H1 (cell line): ENCODE data around the gene LRP11. TPM values are rescaled to one million over a fixed set of nuclear protein-coding genes. Genes with fewer than 3 reads are reported as not detected.

ENCODE experiments used
- CTCF ChIA-PET: fragments of 300-600 bp; sonication (Branson Sonifier 250); formaldehyde crosslinking; loops from one replicate; lab custom pipeline; 2021; ENCODE audit not compliant: partially characterized antibody; lab: Charles Lee
- POLR2A ChIA-PET: fragments of 300-600 bp; sonication (Branson Sonifier 250); formaldehyde crosslinking; loops from one replicate; lab custom pipeline; 2021; ENCODE audit warnings: inconsistent platforms; ENCODE audit not compliant: partially characterized antibody; lab: Charles Lee
- DNase-seq, 2 experiments: peaks; one replicate each; pipeline versions ENCODE4 v3.0.0 to v3.0.0-alpha.2; 2010 to 2022; ENCODE audit warnings: low spot score in 2 of 2, low read depth in 1 of 2, mixed read lengths in 1 of 2
- FAIRE-seq: peaks from 2 replicates; lab custom pipeline; 2011; peaks lifted over from hg19 to GRCh38; lab: Jason Lieb, UNC
- H2AFZ ChIP-seq: 2 replicates; pipeline ENCODE4 v1.8.1; 2012; ENCODE audit warnings: low read length, inconsistent platforms
- H2AK5ac ChIP-seq: 2 replicates; pipeline ENCODE4 v1.6.1; 2013; ENCODE audit warnings: low read depth, low read length
- H2BK120ac ChIP-seq: replicated peaks from 2 replicates; pipeline ENCODE3; 2013; ENCODE audit warnings: low read depth, low read length, inconsistent platforms
- H2BK12ac ChIP-seq: 2 replicates; pipeline ENCODE4 v1.6.1; 2013; ENCODE audit warnings: low read depth, low read length
- H2BK15ac ChIP-seq: 2 replicates; pipeline ENCODE4 v1.6.1; 2013; ENCODE audit warnings: low read length
- H2BK20ac ChIP-seq: 2 replicates; pipeline ENCODE4 v1.6.1; 2013; ENCODE audit warnings: low read length
- H2BK5ac ChIP-seq: 2 replicates; pipeline ENCODE4 v1.6.1; 2013; ENCODE audit warnings: low read depth, low read length
- H3K14ac ChIP-seq: 2 replicates; pipeline ENCODE4 v1.6.1; 2013; ENCODE audit warnings: inconsistent platforms; ENCODE audit not compliant: insufficient read length
- H3K18ac ChIP-seq: 2 replicates; pipeline ENCODE4 v1.6.1; 2013; ENCODE audit warnings: low read length; ENCODE audit errors: extremely low read depth
- H3K23ac ChIP-seq: 2 replicates; pipeline ENCODE4 v1.6.1; 2013; ENCODE audit warnings: inconsistent platforms; ENCODE audit not compliant: insufficient read length
- H3K23me2 ChIP-seq: 2 replicates; pipeline ENCODE4 v1.6.1; 2013; ENCODE audit warnings: low read depth, low read length
- H3K27ac ChIP-seq: 2 replicates; pipeline ENCODE4 v1.6.1; 2011; ENCODE audit warnings: low read depth, low read length, inconsistent platforms
- H3K27me3 ChIP-seq, 4 experiments: replicated peaks in 1 of 4; 1 replicate in 1 of 4; 2 replicates in 3 of 4; pipeline versions ENCODE4 v1.6.1 to v1.8.1; 2011 to 2013; ENCODE audit warnings: low read length in 3 of 4, mild to moderate bottlenecking in 3 of 4, inconsistent platforms in 2 of 4, mixed read lengths in 2 of 4, moderate library complexity in 1 of 4; ENCODE audit not compliant: control insufficient read depth in 3 of 4, insufficient read depth in 3 of 4; ENCODE audit errors: extremely low read depth in 1 of 4
- H3K36me3 ChIP-seq, 4 experiments: 2 replicates each; pipeline versions ENCODE4 v1.6.1 to v1.8.1; 2011 to 2013; ENCODE audit warnings: mild to moderate bottlenecking in 4 of 4, low read length in 3 of 4, moderate library complexity in 2 of 4, control low read depth in 1 of 4, inconsistent platforms in 1 of 4; ENCODE audit not compliant: insufficient read depth in 4 of 4, control insufficient read depth in 2 of 4
- H3K4ac ChIP-seq: replicated peaks from 2 replicates; pipeline ENCODE3; 2013; ENCODE audit warnings: low read length, low read depth, mixed read lengths, inconsistent platforms; ENCODE audit not compliant: insufficient read length
- H3K4me1 ChIP-seq, 4 experiments: replicated peaks in 1 of 4; 1 replicate in 1 of 4; 2 replicates in 3 of 4; pipeline versions ENCODE4 v1.6.1 to v1.8.1; 2011 to 2013; ENCODE audit warnings: low read length in 3 of 4, inconsistent platforms in 2 of 4, mixed read lengths in 1 of 4; ENCODE audit not compliant: insufficient read depth in 4 of 4, control insufficient read depth in 3 of 4
- H3K4me2 ChIP-seq, 2 experiments: 2 replicates each; pipeline versions ENCODE4 v1.6.1 to v1.8.1; 2011 to 2013; ENCODE audit warnings: low read depth in 2 of 2, low read length in 2 of 2, control low read depth in 1 of 2, inconsistent platforms in 1 of 2, mild to moderate bottlenecking in 1 of 2; ENCODE audit not compliant: insufficient read depth in 1 of 2
- H3K4me3 ChIP-seq, 4 experiments: fragments of 200-600, 300-600 bp in 1 of 4; sonication (generic), shearing (Covaris generic), sonication (Bioruptor Twin) in 1 of 4; 2 replicates each; pipeline versions ENCODE4 v1.5.1 to v1.8.1; 2011 to 2016; ENCODE audit warnings: low read length in 4 of 4, low read depth in 3 of 4, control low read depth in 2 of 4, inconsistent platforms in 2 of 4, mild to moderate bottlenecking in 2 of 4, mixed read lengths in 1 of 4, moderate library complexity in 1 of 4; ENCODE audit not compliant: insufficient read depth in 2 of 4; ENCODE audit errors: extremely low read depth in 1 of 4
- H3K56ac ChIP-seq: replicated peaks from 2 replicates; pipeline ENCODE3; 2013; ENCODE audit warnings: low read depth, mild to moderate bottlenecking, mixed read lengths, low read length, inconsistent platforms; ENCODE audit not compliant: insufficient read length
- H3K79me1 ChIP-seq: 2 replicates; pipeline ENCODE4 v1.6.1; 2013; ENCODE audit warnings: low read depth, low read length, control low read depth
- H3K79me2 ChIP-seq, 2 experiments: 2 replicates each; pipeline versions ENCODE4 v1.6.1 to v1.8.1; 2012 to 2013; ENCODE audit warnings: low read length in 2 of 2, mild to moderate bottlenecking in 2 of 2, inconsistent platforms in 1 of 2; ENCODE audit not compliant: insufficient read depth in 2 of 2, control insufficient read depth in 1 of 2
- H3K9ac ChIP-seq, 4 experiments: replicated peaks in 1 of 4; 1 replicate in 1 of 4; 2 replicates in 3 of 4; pipeline versions ENCODE4 v1.6.1 to v1.8.1; 2011 to 2013; ENCODE audit warnings: low read depth in 3 of 4, low read length in 3 of 4, control low read depth in 2 of 4, mild to moderate bottlenecking in 2 of 4, moderate library complexity in 2 of 4, inconsistent platforms in 1 of 4; ENCODE audit errors: extremely low read depth in 1 of 4
- H3K9me3 ChIP-seq, 2 experiments: 2 replicates each; pipeline versions ENCODE4 v1.6.1 to v1.8.1; 2012 to 2013; ENCODE audit warnings: mild to moderate bottlenecking in 2 of 2, moderate library complexity in 2 of 2, control low read depth in 1 of 2, inconsistent platforms in 1 of 2, low read depth in 1 of 2, low read length in 1 of 2, mixed read lengths in 1 of 2; ENCODE audit not compliant: insufficient read depth in 2 of 2
- H4K20me1 ChIP-seq, 2 experiments: replicated peaks in 1 of 2; 2 replicates each; pipeline versions ENCODE3 to v1.8.1; 2011 to 2013; ENCODE audit warnings: inconsistent platforms in 2 of 2, low read length in 2 of 2, mild to moderate bottlenecking in 1 of 2; ENCODE audit not compliant: insufficient read depth in 2 of 2, control insufficient read depth in 1 of 2
- H4K5ac ChIP-seq: 2 replicates; pipeline ENCODE4 v1.6.1; 2013; ENCODE audit warnings: low read length, low read depth, mixed read lengths, inconsistent platforms; ENCODE audit not compliant: insufficient read length
- H4K8ac ChIP-seq: 2 replicates; pipeline ENCODE4 v1.8.0; 2013; ENCODE audit warnings: mild to moderate bottlenecking, moderate library complexity, low read length, inconsistent platforms; ENCODE audit not compliant: insufficient read depth; ENCODE audit errors: extremely low read depth
- H4K91ac ChIP-seq: replicated peaks from 2 replicates; pipeline ENCODE3; 2013; ENCODE audit warnings: low read length, mixed read lengths, inconsistent platforms; ENCODE audit not compliant: insufficient read length
- CBX5 ChIP-seq: fragments of 300-800, 300-1000 bp; sonication (generic); IDR thresholded peaks from 2 replicates; pipeline ENCODE4 v1.7.1; 2016; ENCODE audit warnings: antibody characterized with exemption, low read length, low read depth
- CEBPB ChIP-seq: IDR thresholded peaks from 2 replicates; pipeline ENCODE4 v1.6.1; 2012; ENCODE audit warnings: low read depth, low read length
- JUN ChIP-seq: IDR thresholded peaks from 2 replicates; pipeline ENCODE4 v1.6.1; 2011; ENCODE audit warnings: low read depth, mild to moderate bottlenecking, improper control_type of control experiment, low read length
- PHF8 ChIP-seq: fragments of 200-600 bp; sonication (generic); conservative IDR thresholded peaks from 2 replicates; pipeline ENCODE4 v1.7.1; 2012; ENCODE audit warnings: low read depth, mild to moderate bottlenecking, inconsistent platforms, low read length, moderate library complexity
- RAD21 ChIP-seq, 2 experiments: IDR thresholded peaks in 1 of 2; conservative IDR thresholded peaks in 1 of 2; 2 replicates each; pipeline ENCODE4 v1.6.1; 2011; ENCODE audit warnings: low read depth in 2 of 2, low read length in 2 of 2, improper control_type of control experiment in 1 of 2, inconsistent platforms in 1 of 2, mild to moderate bottlenecking in 1 of 2, moderate library complexity in 1 of 2
- SUZ12 ChIP-seq: fragments of 200-600 bp; sonication (generic); IDR thresholded peaks from 2 replicates; pipeline ENCODE4 v1.6.1; 2012; ENCODE audit warnings: mild to moderate bottlenecking, inconsistent platforms, low read length, moderate library complexity, mixed read lengths
- TAF1 ChIP-seq: IDR thresholded peaks from 2 replicates; pipeline ENCODE4 v1.6.1; 2011; ENCODE audit warnings: mild to moderate bottlenecking, low read depth, low read length
- WGBS, 2 experiments: shearing (Covaris generic) in 1 of 2; methylation state at CpG; one replicate each; pipeline versions ENCODE4 v1.1.6 to v1.1.7; 2013 to 2015; ENCODE audit warnings: low lambda C conversion rate in 2 of 2, mixed read lengths in 2 of 2, inconsistent platforms in 1 of 2, low coverage in 1 of 2, missing lambda C conversion rate in 1 of 2; ENCODE audit not compliant: insufficient replicate concordance in 2 of 2, insufficient coverage in 1 of 2, insufficient read length in 1 of 2; ENCODE audit errors: extremely low coverage in 1 of 2, missing lambda C conversion rate in 1 of 2; 5-methylcytosine and 5-hydroxymethylcytosine counted together
- polyA plus RNA-seq, 7 experiments: library from polyadenylated mRNA; depleted of rRNA in 3 of 7; stranded (reverse) in 5 of 7; unstranded in 2 of 7; fragments of >200 nt in 5 of 7; fragments of 200-250 nt in 2 of 7; gene quantifications; 1 replicate in 5 of 7; 2 replicates in 1 of 7; 4 replicates in 1 of 7; pipeline versions ENCODE4 v1.2.1 to v1.2.3, GENCODE V29; 2011 to 2013; ENCODE audit warnings: missing spikeins in 2 of 7, mixed read lengths in 2 of 7
- total RNA-seq: library from RNA; stranded (reverse); fragmentation: NEBNext Ultra II Directional; extraction: Animal tissue kit (Norgen Biotek cat#: 25700); gene quantifications from 2 replicates; pipeline ENCODE4 v1.2.1, GENCODE V29; 2021

Gene LRP11
- total and polyA plus RNA-seq, 2 of the 8 experiments (the other 6 are each of a cell fraction or from before 2014, with no cell fraction given): 11.0 to 20.0 TPM

DNA sequence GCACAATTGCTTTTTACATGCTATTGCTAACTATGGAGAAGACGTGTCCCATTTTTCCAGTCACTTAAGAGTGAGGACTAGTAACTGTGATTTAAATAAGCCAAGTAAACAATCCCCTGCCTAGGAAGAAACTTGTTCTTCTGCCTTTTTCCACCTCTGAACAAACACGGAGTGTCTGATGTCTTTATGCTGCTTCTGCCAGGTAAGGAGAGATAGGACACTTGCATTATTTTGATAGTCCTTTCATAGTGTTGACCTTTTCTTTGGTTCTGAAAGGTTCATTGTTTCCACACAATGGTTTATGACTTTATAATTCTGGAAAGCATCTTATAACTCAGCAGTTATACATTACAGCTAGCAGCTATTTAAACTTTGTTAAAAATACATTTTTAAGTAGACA is 8.4 kb downstream of the LRP11 start:
- H3K27me3 ChIP-seq: no peaks in the 10 kb centered on the region
- H4K20me1 ChIP-seq: peaks cover 2 to 4% of the 10 kb centered on the region in 2 experiments
- H3K27ac ChIP-seq: no peak overlapping the region
- H3K79me2 ChIP-seq: peaks cover 0 to 6% of the 10 kb centered on the region in 2 experiments; a peak in 2 of 4 replicates
- no peak overlapping the region for H3K14ac ChIP-seq
- H3K36me3 ChIP-seq: no peaks in the 10 kb centered on the region
- no peak overlapping the region for H3K18ac ChIP-seq
- CTCF ChIA-PET: interaction anchor here (0.8 to 6.2 kb wide), 5 partner anchors 10 to 161 kb away, joined by 3 to 34 read pairs (median 5); no protein-coding TSS in a partner anchor
- H2BK15ac ChIP-seq: no peak overlapping the region
- H2BK120ac ChIP-seq: no peak overlapping the region
- no peak overlapping the region for H2AFZ ChIP-seq
- no peak overlapping the region for H2AK5ac ChIP-seq
- no peak for FAIRE-seq
- H3K4me1 ChIP-seq: peaks cover 0 to 15% (median 3%) of the 10 kb centered on the region in 4 experiments; a peak in 4 of 7 replicates
- no peak overlapping the region for H3K9ac ChIP-seq
- H4K91ac ChIP-seq: no peak overlapping the region
- H3K4me3 ChIP-seq: no peak overlapping the region
- no peak overlapping the region for H2BK5ac ChIP-seq
- no peak for TF ChIP-seq CEBPB
- TF ChIP-seq TAF1: no peak
- no peak for TF ChIP-seq SUZ12
- no peak for TF ChIP-seq CBX5
- TF ChIP-seq RAD21 (IDR thresholded peaks at IDR 0.05 in 1 of 2, conservative IDR thresholded peaks at IDR 0.05 in 1 of 2; ENCODE audit: low read depth in 2 of 2, low read length in 2 of 2): no peak
- TF ChIP-seq JUN: no peak
- no peak for TF ChIP-seq PHF8
- TF ChIP-seq, all 59 proteins: peak for 0
- H3K23me2 ChIP-seq: no peaks in the 10 kb centered on the region
- WGBS, 2 experiments: 47% methylated on average over 2 of the region's 2 CpGs; no CpG with 5 or more reads in 1 of the 2 experiments
- H3K79me1 ChIP-seq: peaks cover 6% of the 10 kb centered on the region; the same call in 1 of the 2 replicates
- no peak overlapping the region for H2BK20ac ChIP-seq
- H3K4me2 ChIP-seq: no peak overlapping the region
- no peak overlapping the region for H3K23ac ChIP-seq
- no peak overlapping the region for H4K8ac ChIP-seq
- H4K5ac ChIP-seq: no peak overlapping the region
- H3K9me3 ChIP-seq: no peaks in the 10 kb centered on the region
- DNase-seq: no peak
- POLR2A ChIA-PET: no interaction called here
- no peak overlapping the region for H3K56ac ChIP-seq
- H3K4ac ChIP-seq: no peak overlapping the region
- H2BK12ac ChIP-seq: no peak overlapping the region
